ENCODE data around the gene SLC4A4. TPM values are rescaled to one million over a fixed set of nuclear protein-coding genes. Genes with fewer than 3 reads are reported as not detected.

Gene SLC4A4
- total RNA-seq, 4 donors from 2014 or later: 0.30 to 0.56 (median 0.34) TPM; not detected in 1

DNA sequence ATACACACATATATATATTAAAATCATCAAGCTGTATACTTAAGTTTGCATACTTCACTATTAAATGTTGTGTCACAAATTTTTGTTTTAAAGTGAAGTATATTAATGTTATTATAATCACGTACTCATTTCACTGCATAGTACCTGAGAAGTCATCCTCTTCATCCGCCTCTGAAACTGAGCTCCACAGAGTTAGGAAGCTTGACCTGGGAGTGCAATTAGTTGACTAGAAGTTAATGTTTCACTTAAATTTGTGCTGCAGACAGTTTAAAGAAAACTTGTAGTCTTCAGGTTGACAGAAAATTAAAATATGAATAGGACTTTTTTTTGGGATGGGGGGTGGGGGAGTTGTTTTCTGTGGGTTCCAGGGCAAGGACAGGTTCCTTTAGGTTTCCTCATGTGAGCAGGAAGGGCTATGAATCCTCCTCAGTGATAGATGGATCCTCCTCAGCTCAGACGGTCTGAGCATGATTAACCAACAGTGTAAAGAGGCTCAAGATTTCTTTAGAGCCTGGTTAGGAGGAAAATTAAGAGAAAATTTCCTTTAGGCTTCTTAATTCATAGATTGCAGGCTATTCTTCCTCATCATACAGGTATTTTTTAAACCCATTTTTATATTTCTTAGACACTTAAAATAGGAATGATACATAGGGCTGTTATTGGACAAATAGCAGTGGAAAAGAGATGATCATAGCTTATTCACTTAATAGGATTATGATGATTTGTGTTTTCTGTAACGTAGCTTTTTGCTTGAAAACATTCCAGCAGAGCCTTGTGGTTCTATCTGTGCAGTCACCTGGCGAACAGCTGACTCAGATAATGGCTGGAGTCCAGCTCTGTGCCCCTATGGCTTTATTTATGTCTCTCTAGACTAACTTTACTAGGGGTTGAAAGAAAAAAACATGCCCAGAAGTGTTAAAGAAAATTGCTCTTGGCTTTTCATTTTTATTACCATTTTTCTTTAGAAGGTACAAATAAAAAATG lies 102.7 kb downstream of the SLC4A4 start:
- no peak overlapping the region for H3K4me3 ChIP-seq
- H3K36me3 ChIP-seq: no peaks in the 10 kb centered on the region
- no peak for TF ChIP-seq POLR2A (IDR thresholded peaks at IDR 0.05)
- TF ChIP-seq EP300 (IDR thresholded peaks at IDR 0.05): no peak
- no peaks in the 10 kb centered on the region for H3K9me3 ChIP-seq
- no peaks in the 10 kb centered on the region for H3K4me1 ChIP-seq
- WGBS: 62% methylated on average over 5 of the region's 5 CpGs
- no peak for DNase-seq (ENCODE audit: low spot score in 2 of 2)
- H3K27ac ChIP-seq: no peak overlapping the region
- H3K27me3 ChIP-seq: no peaks in the 10 kb centered on the region

DNA sequence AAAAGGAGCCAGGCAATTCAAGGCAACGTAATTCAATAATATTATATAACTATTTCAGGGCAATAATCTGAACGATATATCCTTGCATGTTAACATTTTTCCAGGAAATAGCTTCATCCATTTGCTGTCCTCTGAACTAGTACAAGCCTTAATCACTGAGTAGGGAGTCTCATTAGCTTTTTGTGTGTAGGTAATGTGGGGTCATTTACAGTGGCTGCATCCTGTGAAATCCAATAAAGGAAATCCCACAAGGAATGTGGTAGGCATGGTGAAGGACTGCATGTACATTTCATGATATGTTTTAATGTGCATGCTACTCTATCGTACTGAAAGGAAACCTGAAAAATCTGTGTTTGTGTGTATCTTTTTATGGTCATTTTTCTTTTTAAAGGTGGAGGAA lies 103.5 kb downstream of the SLC4A4 start:
- no peak overlapping the region for H3K27ac ChIP-seq
- WGBS: 56% methylated on average over 3 of the region's 3 CpGs
- H3K9me3 ChIP-seq: no peaks in the 10 kb centered on the region
- H3K36me3 ChIP-seq: no peaks in the 10 kb centered on the region
- no peaks in the 10 kb centered on the region for H3K27me3 ChIP-seq
- H3K4me1 ChIP-seq: no peaks in the 10 kb centered on the region
- DNase-seq (ENCODE audit: low spot score in 2 of 2): no peak
- TF ChIP-seq POLR2A (IDR thresholded peaks at IDR 0.05): no peak
- TF ChIP-seq EP300 (IDR thresholded peaks at IDR 0.05): no peak
- TF ChIP-seq POLR2AphosphoS5 (IDR thresholded peaks at IDR 0.05): no peak
- TF ChIP-seq, protein P1, sequence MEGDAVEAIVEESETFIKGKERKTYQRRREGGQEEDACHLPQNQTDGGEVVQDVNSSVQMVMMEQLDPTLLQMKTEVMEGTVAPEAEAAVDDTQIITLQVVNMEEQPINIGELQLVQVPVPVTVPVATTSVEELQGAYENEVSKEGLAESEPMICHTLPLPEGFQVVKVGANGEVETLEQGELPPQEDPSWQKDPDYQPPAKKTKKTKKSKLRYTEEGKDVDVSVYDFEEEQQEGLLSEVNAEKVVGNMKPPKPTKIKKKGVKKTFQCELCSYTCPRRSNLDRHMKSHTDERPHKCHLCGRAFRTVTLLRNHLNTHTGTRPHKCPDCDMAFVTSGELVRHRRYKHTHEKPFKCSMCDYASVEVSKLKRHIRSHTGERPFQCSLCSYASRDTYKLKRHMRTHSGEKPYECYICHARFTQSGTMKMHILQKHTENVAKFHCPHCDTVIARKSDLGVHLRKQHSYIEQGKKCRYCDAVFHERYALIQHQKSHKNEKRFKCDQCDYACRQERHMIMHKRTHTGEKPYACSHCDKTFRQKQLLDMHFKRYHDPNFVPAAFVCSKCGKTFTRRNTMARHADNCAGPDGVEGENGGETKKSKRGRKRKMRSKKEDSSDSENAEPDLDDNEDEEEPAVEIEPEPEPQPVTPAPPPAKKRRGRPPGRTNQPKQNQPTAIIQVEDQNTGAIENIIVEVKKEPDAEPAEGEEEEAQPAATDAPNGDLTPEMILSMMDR (IDR thresholded peaks at IDR 0.05): no peak
- H3K4me3 ChIP-seq: no peak overlapping the region

DNA sequence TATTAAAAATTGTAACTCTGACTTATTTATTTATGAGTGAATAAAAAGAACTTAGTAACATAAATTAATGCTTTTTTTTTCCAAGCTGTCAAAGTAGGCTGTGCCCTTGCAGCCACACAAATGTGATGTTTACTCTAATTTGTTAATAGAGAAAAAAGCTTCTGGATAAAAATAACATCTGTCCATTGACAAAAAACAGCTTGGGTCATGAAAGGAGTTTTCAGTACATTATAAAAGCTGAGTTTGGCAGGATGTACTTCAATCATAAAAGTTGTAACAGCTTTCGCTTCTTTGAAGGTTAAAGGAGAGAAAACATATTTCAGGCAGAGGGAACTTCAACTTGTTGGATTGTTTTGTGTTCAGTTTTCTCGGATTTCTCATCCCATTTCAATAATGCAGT lies 105.6 kb downstream of the SLC4A4 start:
- DNase-seq (ENCODE audit: low spot score in 2 of 2): no peak
- H3K27ac ChIP-seq: no peak overlapping the region
- no peak overlapping the region for H3K4me3 ChIP-seq
- WGBS: 29% methylated on average over 2 of the region's 2 CpGs
- no peaks in the 10 kb centered on the region for H3K27me3 ChIP-seq
- no peaks in the 10 kb centered on the region for H3K9me3 ChIP-seq
- TF ChIP-seq, protein P1 (IDR thresholded peaks at IDR 0.05): no peak
- TF ChIP-seq POLR2A (IDR thresholded peaks at IDR 0.05): no peak
- H3K36me3 ChIP-seq: no peaks in the 10 kb centered on the region
- no peaks in the 10 kb centered on the region for H3K4me1 ChIP-seq

DNA sequence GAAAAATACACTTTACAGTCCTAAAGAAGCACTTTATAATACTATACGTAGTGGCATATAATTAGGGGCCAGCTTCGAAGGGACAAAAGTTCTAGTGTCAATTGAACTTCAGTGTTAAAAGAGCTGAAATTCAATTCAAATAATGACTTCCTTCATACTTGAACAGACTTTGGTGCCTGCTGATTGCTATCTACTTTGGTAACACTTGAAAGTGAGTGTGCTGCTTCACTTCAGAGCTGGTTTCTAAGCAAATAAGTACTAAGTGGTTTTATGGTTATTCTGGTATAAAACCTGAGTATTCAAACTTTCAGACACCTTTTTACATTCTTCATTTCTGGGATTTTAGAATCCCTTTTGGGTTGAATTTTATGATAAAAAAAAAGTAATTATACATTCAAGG lies 107.0 kb downstream of the SLC4A4 start:
- H3K27ac ChIP-seq: no peak overlapping the region
- H3K4me1 ChIP-seq: no peaks in the 10 kb centered on the region
- H3K36me3 ChIP-seq: no peaks in the 10 kb centered on the region
- H3K27me3 ChIP-seq: no peaks in the 10 kb centered on the region
- TF ChIP-seq, protein P1 (IDR thresholded peaks at IDR 0.05): no peak
- TF ChIP-seq POLR2A (IDR thresholded peaks at IDR 0.05): no peak
- TF ChIP-seq EP300 (IDR thresholded peaks at IDR 0.05): no peak
- no peak for TF ChIP-seq POLR2AphosphoS5 (IDR thresholded peaks at IDR 0.05)
- H3K9me3 ChIP-seq: no peaks in the 10 kb centered on the region
- no peak for DNase-seq (ENCODE audit: low spot score in 2 of 2)
- H3K4me3 ChIP-seq: no peak overlapping the region
- 56% methylated on average over 2 of the region's 2 CpGs for WGBS

DNA sequence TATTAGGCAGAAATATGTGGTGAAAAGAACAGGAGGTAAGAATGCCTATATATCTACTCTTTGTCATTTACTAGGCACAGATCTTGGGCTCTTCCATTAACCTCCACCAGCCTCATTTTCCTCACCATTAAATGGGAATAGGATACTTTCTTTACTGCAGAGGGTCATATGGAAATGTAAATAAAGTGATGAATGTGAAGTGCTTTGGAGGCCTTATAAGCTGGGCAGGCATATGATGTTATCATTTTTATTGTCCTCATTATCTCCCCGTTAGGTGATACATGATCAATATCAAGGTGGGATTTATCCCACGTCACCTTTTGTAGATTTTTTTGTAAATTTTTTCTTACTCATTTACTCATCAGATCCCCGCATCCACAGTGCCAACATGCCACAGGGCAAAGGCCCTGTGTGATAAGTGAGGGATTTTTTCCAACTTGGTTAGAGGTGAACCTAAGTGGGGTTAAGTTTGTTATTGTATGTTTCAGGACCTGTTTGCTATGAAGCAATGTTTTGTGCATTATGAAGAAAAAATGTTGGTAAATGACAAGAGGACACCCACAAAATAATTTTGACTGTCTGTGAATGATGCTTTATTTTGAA lies 107.8 kb downstream of the SLC4A4 start:
- H3K27me3 ChIP-seq: no peaks in the 10 kb centered on the region
- 73% methylated on average over 3 of the region's 3 CpGs for WGBS
- H3K4me1 ChIP-seq: no peaks in the 10 kb centered on the region
- H3K9me3 ChIP-seq: no peaks in the 10 kb centered on the region
- no peak overlapping the region for H3K4me3 ChIP-seq
- TF ChIP-seq, protein P1 (IDR thresholded peaks at IDR 0.05): no peak
- TF ChIP-seq EP300 (IDR thresholded peaks at IDR 0.05) (no peak), POLR2A (IDR thresholded peaks at IDR 0.05) (no peak), POLR2AphosphoS5 (IDR thresholded peaks at IDR 0.05) (no peak)
- H3K27ac ChIP-seq: no peak overlapping the region
- no peak for DNase-seq (ENCODE audit: low spot score in 2 of 2)
- H3K36me3 ChIP-seq: no peaks in the 10 kb centered on the region

All from suprapubic skin (tissue), 4 donors.